Measurements from ENCODE around the gene POU3F3. TPM values are rescaled to one million over a fixed set of nuclear protein-coding genes. Genes with fewer than 3 reads are reported as not detected.

POU3F3 gene
- total RNA-seq, 1 donor: under 0.01 TPM

GRCh38 chr2:104862058-104862941 is 8.4 kb downstream of the POU3F3 start:
- Histone ChIP-seq H3K79me2 (ENCODE audit: insufficient read depth, low read length) (no peaks in the 10 kb centered on the region), H3K27me3 (ENCODE audit: insufficient read depth, low read length) (peaks cover 51% of the 10 kb centered on the region), H2AFZ (ENCODE audit: low read length) (no peak overlapping the region), H3K4me1 (ENCODE audit: insufficient read depth, low read length) (no peaks in the 10 kb centered on the region), H3K4me3 (ENCODE audit: insufficient read depth, low read length) (peak overlapping the region; percentile 51), H3K36me3 (ENCODE audit: insufficient read depth, low read length) (no peaks in the 10 kb centered on the region), H3K27ac (ENCODE audit: low read depth, low read length) (no peak overlapping the region), H4K20me1 (ENCODE audit: insufficient read depth, low read length) (no peaks in the 10 kb centered on the region), H3K9me3 (ENCODE audit: low read depth, low read length) (no peaks in the 10 kb centered on the region), H3K4me2 (ENCODE audit: insufficient read depth, low read length) (peak overlapping the region; percentile 1)
- TF ChIP-seq, protein P1, sequence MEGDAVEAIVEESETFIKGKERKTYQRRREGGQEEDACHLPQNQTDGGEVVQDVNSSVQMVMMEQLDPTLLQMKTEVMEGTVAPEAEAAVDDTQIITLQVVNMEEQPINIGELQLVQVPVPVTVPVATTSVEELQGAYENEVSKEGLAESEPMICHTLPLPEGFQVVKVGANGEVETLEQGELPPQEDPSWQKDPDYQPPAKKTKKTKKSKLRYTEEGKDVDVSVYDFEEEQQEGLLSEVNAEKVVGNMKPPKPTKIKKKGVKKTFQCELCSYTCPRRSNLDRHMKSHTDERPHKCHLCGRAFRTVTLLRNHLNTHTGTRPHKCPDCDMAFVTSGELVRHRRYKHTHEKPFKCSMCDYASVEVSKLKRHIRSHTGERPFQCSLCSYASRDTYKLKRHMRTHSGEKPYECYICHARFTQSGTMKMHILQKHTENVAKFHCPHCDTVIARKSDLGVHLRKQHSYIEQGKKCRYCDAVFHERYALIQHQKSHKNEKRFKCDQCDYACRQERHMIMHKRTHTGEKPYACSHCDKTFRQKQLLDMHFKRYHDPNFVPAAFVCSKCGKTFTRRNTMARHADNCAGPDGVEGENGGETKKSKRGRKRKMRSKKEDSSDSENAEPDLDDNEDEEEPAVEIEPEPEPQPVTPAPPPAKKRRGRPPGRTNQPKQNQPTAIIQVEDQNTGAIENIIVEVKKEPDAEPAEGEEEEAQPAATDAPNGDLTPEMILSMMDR (IDR thresholded peaks at IDR 0.05; ENCODE audit: extremely low read depth, low read depth, low read length): no peak
- DNase-seq (ENCODE audit: insufficient read length, low spot score, missing footprints): peak; percentile 84

- Histone ChIP-seq H3K4me1 (ENCODE audit: insufficient read depth, low read length) (no peaks in the 10 kb centered on the region), H3K4me3 (ENCODE audit: insufficient read depth, low read length) (no peak overlapping the region), H4K20me1 (ENCODE audit: insufficient read depth, low read length) (no peaks in the 10 kb centered on the region), H3K9me3 (ENCODE audit: low read depth, low read length) (no peaks in the 10 kb centered on the region), H3K27ac (ENCODE audit: low read depth, low read length) (no peak overlapping the region), H3K36me3 (ENCODE audit: insufficient read depth, low read length) (no peaks in the 10 kb centered on the region), H3K4me2 (ENCODE audit: insufficient read depth, low read length) (no peak overlapping the region), H3K79me2 (ENCODE audit: insufficient read depth, low read length) (no peaks in the 10 kb centered on the region), H2AFZ (ENCODE audit: low read length) (no peak overlapping the region), H3K27me3 (ENCODE audit: insufficient read depth, low read length) (peaks cover 44% of the 10 kb centered on the region)
- peak; percentile 86 for DNase-seq (ENCODE audit: insufficient read length, low spot score, missing footprints)
- TF ChIP-seq, protein P1 (IDR thresholded peaks at IDR 0.05; ENCODE audit: extremely low read depth, low read depth, low read length): no peak
Observed at GRCh38 chr2:104863146-104863467, 9.2 kb downstream of the POU3F3 start.

DNA sequence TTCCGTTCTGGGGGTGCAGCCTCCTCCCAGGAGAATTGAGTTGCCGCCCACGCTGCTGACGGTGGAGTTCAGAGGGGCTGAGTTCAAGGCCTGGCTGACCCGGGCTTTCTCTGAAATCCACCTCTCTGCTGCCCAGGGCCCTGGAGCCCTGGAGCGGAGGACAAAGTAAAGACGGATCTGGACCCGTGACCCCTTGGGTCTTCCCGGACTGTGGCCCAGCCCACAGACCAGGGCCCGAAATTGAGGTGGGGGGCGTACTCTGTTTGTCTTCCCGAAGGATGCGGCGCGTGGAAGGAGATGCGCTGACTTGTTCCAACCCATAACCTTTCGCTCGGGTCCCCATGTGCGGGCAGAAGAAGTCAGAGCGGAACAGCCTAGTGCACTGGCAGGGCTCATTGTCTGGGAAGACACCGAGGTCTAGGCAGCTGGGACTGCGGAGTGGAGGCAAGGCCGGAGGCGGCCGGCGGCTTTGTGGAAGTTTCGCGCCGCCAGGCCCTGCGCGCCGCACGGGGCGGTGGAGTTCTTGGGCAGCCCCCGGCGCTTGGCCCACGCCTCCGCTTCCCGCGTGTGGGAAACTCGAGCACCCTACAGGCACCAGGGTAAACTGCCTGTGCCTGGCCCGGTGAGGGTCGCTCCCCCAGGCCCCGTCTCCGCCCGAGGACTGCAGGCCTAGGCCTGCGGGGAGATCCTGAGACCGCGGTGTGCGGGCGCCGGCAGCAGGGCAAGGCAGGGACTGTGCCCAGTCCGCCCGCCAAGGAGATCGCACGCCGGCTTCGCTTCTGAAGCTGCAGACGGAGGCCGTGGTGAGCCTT is 9.8 kb downstream of the POU3F3 start:
- no peak overlapping the region for H3K4me3 ChIP-seq (ENCODE audit: insufficient read depth, low read length)
- no peaks in the 10 kb centered on the region for H3K9me3 ChIP-seq (ENCODE audit: low read depth, low read length)
- H2AFZ ChIP-seq (ENCODE audit: low read length): no peak overlapping the region
- H3K79me2 ChIP-seq (ENCODE audit: insufficient read depth, low read length): no peaks in the 10 kb centered on the region
- DNase-seq (ENCODE audit: insufficient read length, low spot score, missing footprints): peak; percentile 68
- H4K20me1 ChIP-seq (ENCODE audit: insufficient read depth, low read length): no peaks in the 10 kb centered on the region
- no peak overlapping the region for H3K4me2 ChIP-seq (ENCODE audit: insufficient read depth, low read length)
- TF ChIP-seq, protein P1 (IDR thresholded peaks at IDR 0.05; ENCODE audit: extremely low read depth, low read depth, low read length): no peak
- peaks cover 38% of the 10 kb centered on the region for H3K27me3 ChIP-seq (ENCODE audit: insufficient read depth, low read length)
- no peaks in the 10 kb centered on the region for H3K4me1 ChIP-seq (ENCODE audit: insufficient read depth, low read length)
- no peaks in the 10 kb centered on the region for H3K36me3 ChIP-seq (ENCODE audit: insufficient read depth, low read length)
- no peak overlapping the region for H3K27ac ChIP-seq (ENCODE audit: low read depth, low read length)
